K562 (cell line): ENCODE measurements around the gene RAD51AP2. TPM values are rescaled to one million over a fixed set of nuclear protein-coding genes. Genes with fewer than 3 reads are reported as not detected.
A peak's percentile ranks its signal among the peaks of the same experiment; 100 is the strongest.

ENCODE experiments used
- CREM ChIP-seq: IDR thresholded peaks from 2 replicates; pipeline ENCODE4 v1.6.1; 2014; ENCODE audit warnings: antibody characterized with exemption, low read depth
- E2F3 ChIP-seq: fragments of 250-450 bp; sonication (Bioruptor Pico); IDR thresholded peaks from 2 replicates; pipeline ENCODE4 v1.4.0; 2020; ENCODE audit warnings: mild to moderate bottlenecking
- EP300 ChIP-seq: IDR thresholded peaks from 2 replicates; pipeline ENCODE4 v1.6.1; 2012; ENCODE audit warnings: low read length, improper control_type of control experiment
- ETV6 ChIP-seq, 3 experiments: fragments of 150-350 bp in 1 of 3; sonication (generic) in 1 of 3; formaldehyde crosslinking in 1 of 3; IDR thresholded peaks; 2 replicates each; pipeline versions ENCODE4 v1.6.1 to v1.8.0; 2014 to 2022; ENCODE audit warnings: borderline replicate concordance in 2 of 3, low read depth in 2 of 3, antibody characterized with exemption in 1 of 3, low read length in 1 of 3, mild to moderate bottlenecking in 1 of 3, missing genetic modification reagents in 1 of 3
- FOXO4 ChIP-seq: fragments of 450-650 bp; formaldehyde crosslinking; IDR thresholded peaks from 2 replicates; pipeline ENCODE4 v1.4.0; 2020; ENCODE audit warnings: mild to moderate bottlenecking, moderate library complexity
- KDM5B ChIP-seq: fragments of 200-600 bp; sonication (generic); IDR thresholded peaks from 2 replicates; pipeline ENCODE4 v1.6.1; 2012; ENCODE audit warnings: low read depth, mild to moderate bottlenecking, moderate library complexity, low read length, control low read depth, inconsistent platforms; ENCODE audit not compliant: insufficient replicate concordance
- MEF2D ChIP-seq: conservative IDR thresholded peaks from 2 replicates; pipeline ENCODE4 v1.6.1; 2016; ENCODE audit warnings: low read depth, missing genetic modification characterization, missing compliant biosample characterization
- POLR2AphosphoS5 ChIP-seq: IDR thresholded peaks from 2 replicates; pipeline ENCODE4 v1.6.1; 2011; ENCODE audit warnings: mild to moderate bottlenecking, low read depth, low read length, moderate library complexity; ENCODE audit not compliant: control insufficient read depth, insufficient read depth
- POLR2G ChIP-seq: fragments of 200-400 bp; formaldehyde crosslinking; IDR thresholded peaks from 2 replicates; pipeline ENCODE4 v1.6.1; 2017; ENCODE audit warnings: low read depth, mild to moderate bottlenecking, antibody characterized with exemption, low read length, moderate library complexity
- RBFOX2 ChIP-seq: fragments of 200-400 bp; formaldehyde crosslinking; IDR thresholded peaks from 2 replicates; pipeline ENCODE4 v1.6.1; 2017; ENCODE audit warnings: low read depth, mild to moderate bottlenecking, low read length, moderate library complexity
- SP2 ChIP-seq: IDR thresholded peaks from 2 replicates; pipeline ENCODE4 v1.6.1; 2011; ENCODE audit warnings: mild to moderate bottlenecking, low read depth, low read length, moderate library complexity; ENCODE audit not compliant: poor library complexity, severe bottlenecking; ENCODE audit errors: extremely low read depth
- SRF ChIP-seq, 2 experiments: fragments of 250-450, 450-650 bp in 1 of 2; sonication (Bioruptor Pico) in 1 of 2; sonication (generic) in 1 of 2; formaldehyde crosslinking; IDR thresholded peaks; 2 replicates each; pipeline versions ENCODE4 v1.5.0 to v1.5.1; 2020 to 2022; ENCODE audit warnings: mild to moderate bottlenecking in 1 of 2, missing genetic modification reagents in 1 of 2
- TCF3 ChIP-seq: sonication (generic); formaldehyde crosslinking; IDR thresholded peaks from 2 replicates; pipeline ENCODE4 v1.4.0; 2020; ENCODE audit warnings: mild to moderate bottlenecking, missing genetic modification reagents
- THRB ChIP-seq: fragments of 450-650 bp; formaldehyde crosslinking; conservative IDR thresholded peaks from 2 replicates; pipeline ENCODE4 v1.4.0; 2022; ENCODE audit warnings: mild to moderate bottlenecking, missing genetic modification characterization
- ZBTB5 ChIP-seq: fragments of 450-650 bp; IDR thresholded peaks from 2 replicates; pipeline ENCODE4 v1.6.1; 2017; ENCODE audit warnings: antibody characterized with exemption
- ZNF197 ChIP-seq: fragments of 200-800 bp; sonication (Bioruptor generic); IDR thresholded peaks from 2 replicates; pipeline ENCODE4 v1.6.1; 2016; ENCODE audit warnings: low read depth, missing genetic modification characterization, missing compliant biosample characterization
- ZNF23 ChIP-seq: fragments of 250-450 bp; sonication (Bioruptor Pico); IDR thresholded peaks from 2 replicates; pipeline ENCODE4 v1.4.0; 2020; ENCODE audit warnings: mild to moderate bottlenecking
- ZNF586 ChIP-seq: fragments of 450-650 bp; formaldehyde crosslinking; conservative IDR thresholded peaks from 2 replicates; pipeline ENCODE4 v1.4.0; 2020; ENCODE audit warnings: mild to moderate bottlenecking, moderate library complexity
- ZNF830 ChIP-seq: fragments of 250-450 bp; sonication (Bioruptor Pico); IDR thresholded peaks from 2 replicates; pipeline ENCODE4 v1.5.0; 2021; ENCODE audit warnings: mild to moderate bottlenecking
- polyA plus RNA-seq, 8 experiments: library from polyadenylated mRNA; depleted of rRNA in 4 of 8; stranded (reverse) in 5 of 8; unstranded in 3 of 8; fragments of >200 nt; fragmentation: Nextera tagmentation in 2 of 8; fragmentation: Illumina TruSeq in 1 of 8; extraction: Ambion mirVana in 2 of 8; extraction: Trizol in 1 of 8; gene quantifications; 2 replicates each; pipeline versions ENCODE4 v1.2.1 to v1.2.3, GENCODE V29; 2011 to 2014; ENCODE audit warnings: inconsistent platforms in 1 of 8, missing spikeins in 1 of 8
- total RNA-seq, 7 experiments: library from RNA; depleted of rRNA in 6 of 7; stranded (reverse); fragments of >200 nt in 6 of 7; fragmentation: Illumina TruSeq in 2 of 7; extraction: Trizol in 2 of 7; gene quantifications; 2 replicates each; pipeline versions ENCODE4 v1.2.1 to v1.2.3, GENCODE V29; 2011 to 2021; ENCODE audit warnings: low replicate concordance in 1 of 7
- TF ChIP-seq, protein P1 (sequence below): fragments of 250-450 bp; sonication (Bioruptor Pico); IDR thresholded peaks from 2 replicates; pipeline ENCODE4 v1.9.0; 2021; ENCODE audit warnings: mild to moderate bottlenecking

RAD51AP2 gene
- total and polyA plus RNA-seq, 9 of the 15 experiments (the other 6 are each of a cell fraction or from before 2014, with no cell fraction given) = 0.01 to 0.04 (median 0.04) TPM; not detected in 6

DNA sequence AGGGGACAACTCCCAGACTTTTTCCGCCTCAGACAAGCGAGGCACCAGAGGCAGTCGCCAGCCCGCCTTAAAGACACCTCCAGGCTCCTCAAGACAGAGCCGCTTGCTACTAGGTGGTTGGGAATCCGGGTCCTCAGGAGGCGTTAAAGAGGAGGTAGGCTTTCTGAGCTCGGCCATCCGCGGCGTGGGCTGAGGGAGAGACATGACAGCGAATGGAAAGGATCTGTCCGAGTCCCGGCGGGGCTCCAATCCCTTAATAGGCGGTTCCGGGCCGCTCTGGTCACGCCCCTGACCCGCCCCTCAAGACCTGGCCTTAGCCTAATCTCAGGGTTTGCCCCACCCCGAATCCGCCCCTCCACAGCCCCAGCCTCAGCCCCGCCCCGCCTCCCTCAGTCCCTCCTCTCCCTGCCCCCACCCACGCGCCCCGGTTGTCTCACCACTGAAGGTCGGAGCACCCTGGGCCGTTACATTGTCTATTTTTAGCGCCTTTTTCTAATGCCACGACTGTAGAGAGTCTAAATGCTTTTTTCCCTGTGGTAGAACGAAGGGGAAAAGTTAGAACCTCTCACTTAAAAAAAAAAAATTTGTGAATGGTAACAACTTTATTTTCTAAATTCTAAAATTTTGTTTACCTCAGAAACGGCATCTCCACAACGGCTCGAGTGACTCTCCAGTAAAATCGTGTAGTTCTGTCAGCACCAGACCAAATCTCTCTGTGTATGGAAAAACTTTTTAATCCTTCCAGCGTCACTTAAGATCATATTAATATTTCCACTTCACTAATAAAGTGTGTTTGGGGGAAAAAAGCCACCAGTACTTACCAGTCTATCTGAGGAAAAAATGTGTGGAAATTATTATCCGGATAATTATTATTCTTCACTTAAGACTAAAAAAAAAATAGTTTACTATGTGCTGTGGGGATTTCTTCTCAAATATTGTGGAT is at the start of gene RAD51AP2 (continued):
- TF ChIP-seq ETV6 (IDR thresholded peaks at IDR 0.05; ENCODE audit: borderline replicate concordance in 1 of 2, low read depth in 2 of 2, low read length in 1 of 2) (no peak), ETV6 (CRISPR knock-in tag; IDR thresholded peaks at IDR 0.05; ENCODE audit: borderline replicate concordance) (no peak), E2F3 (CRISPR knock-in tag) (no peak), ZNF586 (CRISPR knock-in tag) (no peak), FOXO4 (CRISPR knock-in tag) (no peak), POLR2AphosphoS5 (peak; percentile 72), ZNF23 (CRISPR knock-in tag) (no peak), TCF3 (CRISPR knock-in tag) (no peak), KDM5B (peak; percentile 70), THRB (no peak), ZBTB5 (no peak), SRF (CRISPR knock-in tag; IDR thresholded peaks at IDR 0.05) (peak in 1 of 2 experiments; percentile 94; a peak in 2 of 4 replicates), ZNF197 (CRISPR knock-in tag) (no peak), SP2 (peak; percentile 53), POLR2G (peak; percentile 84), EP300 (no peak), ZNF830 (no peak), RBFOX2 (peak; percentile 86), MEF2D (peak; percentile 78), CREM (peak; percentile 48; the same call in 1 of the 2 replicates)
- TF ChIP-seq, protein P1, sequence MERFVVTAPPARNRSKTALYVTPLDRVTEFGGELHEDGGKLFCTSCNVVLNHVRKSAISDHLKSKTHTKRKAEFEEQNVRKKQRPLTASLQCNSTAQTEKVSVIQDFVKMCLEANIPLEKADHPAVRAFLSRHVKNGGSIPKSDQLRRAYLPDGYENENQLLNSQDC (CRISPR knock-in tag) = no peak
